Mesothelial cell of epicardium (in vitro differentiated cells): ENCODE measurements around the gene OPRL1. TPM values are rescaled to one million over a fixed set of nuclear protein-coding genes. Genes with fewer than 3 reads are reported as not detected.

Experiments
- DNase-seq, 2 experiments: peaks; one replicate each; pipeline ENCODE4 v3.0.0; 2021; ENCODE audit warnings: low spot score in 2 of 2; ENCODE audit not compliant: unreplicated experiment in 2 of 2
- H3K27ac Mint-ChIP-seq: 2 replicates; pipeline ENCODE4 v1.8.0; 2021; ENCODE audit warnings: mixed read lengths
- H3K27me3 Mint-ChIP-seq: 2 replicates; pipeline ENCODE4 v1.8.0; 2021; ENCODE audit warnings: low read depth, mixed read lengths
- H3K36me3 Mint-ChIP-seq: 2 replicates; pipeline ENCODE4 v1.8.0; 2021; ENCODE audit warnings: mixed read lengths
- H3K4me1 Mint-ChIP-seq: 2 replicates; pipeline ENCODE4 v1.8.0; 2021; ENCODE audit warnings: mixed read lengths
- H3K4me3 Mint-ChIP-seq: 2 replicates; pipeline ENCODE4 v1.8.0; 2021; ENCODE audit warnings: mild to moderate bottlenecking, moderate library complexity, mixed read lengths
- H3K9me3 Mint-ChIP-seq: 2 replicates; pipeline ENCODE4 v1.8.0; 2021; ENCODE audit warnings: mixed read lengths
- total RNA-seq: library from RNA; stranded (reverse); gene quantifications from 3 replicates; pipeline ENCODE4 v1.2.1, GENCODE V29; 2021
- TF ChIP-seq, protein P1 (sequence below): fragments of 200-600 bp; sonication (generic); IDR thresholded peaks from one replicate; pipeline ENCODE4 v1.5.0; 2021; ENCODE audit warnings: antibody characterized with exemption; ENCODE audit not compliant: unreplicated experiment

OPRL1 gene
- total RNA-seq, 1 donor from 2014 or later: 2.5 TPM

- Mint-ChIP-seq H3K36me3 (no peaks in the 10 kb centered on the region), H3K27ac (no peak overlapping the region), H3K4me1 (no peaks in the 10 kb centered on the region), H3K4me3 (no peak overlapping the region), H3K9me3 (no peaks in the 10 kb centered on the region), H3K27me3 (peaks cover 6% of the 10 kb centered on the region)
- TF ChIP-seq, protein P1, sequence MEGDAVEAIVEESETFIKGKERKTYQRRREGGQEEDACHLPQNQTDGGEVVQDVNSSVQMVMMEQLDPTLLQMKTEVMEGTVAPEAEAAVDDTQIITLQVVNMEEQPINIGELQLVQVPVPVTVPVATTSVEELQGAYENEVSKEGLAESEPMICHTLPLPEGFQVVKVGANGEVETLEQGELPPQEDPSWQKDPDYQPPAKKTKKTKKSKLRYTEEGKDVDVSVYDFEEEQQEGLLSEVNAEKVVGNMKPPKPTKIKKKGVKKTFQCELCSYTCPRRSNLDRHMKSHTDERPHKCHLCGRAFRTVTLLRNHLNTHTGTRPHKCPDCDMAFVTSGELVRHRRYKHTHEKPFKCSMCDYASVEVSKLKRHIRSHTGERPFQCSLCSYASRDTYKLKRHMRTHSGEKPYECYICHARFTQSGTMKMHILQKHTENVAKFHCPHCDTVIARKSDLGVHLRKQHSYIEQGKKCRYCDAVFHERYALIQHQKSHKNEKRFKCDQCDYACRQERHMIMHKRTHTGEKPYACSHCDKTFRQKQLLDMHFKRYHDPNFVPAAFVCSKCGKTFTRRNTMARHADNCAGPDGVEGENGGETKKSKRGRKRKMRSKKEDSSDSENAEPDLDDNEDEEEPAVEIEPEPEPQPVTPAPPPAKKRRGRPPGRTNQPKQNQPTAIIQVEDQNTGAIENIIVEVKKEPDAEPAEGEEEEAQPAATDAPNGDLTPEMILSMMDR: no peak
- peak in 1 of 2 experiments; percentile 36 for DNase-seq
Measured at GRCh38 chr20:64111841-64112641, 32.2 kb downstream of the OPRL1 start.

- TF ChIP-seq, protein P1: no peak
- Mint-ChIP-seq H3K4me3 (no peak overlapping the region), H3K4me1 (no peaks in the 10 kb centered on the region), H3K27ac (no peak overlapping the region), H3K36me3 (no peaks in the 10 kb centered on the region), H3K27me3 (peaks cover 2% of the 10 kb centered on the region), H3K9me3 (no peaks in the 10 kb centered on the region)
- peak in 1 of 2 experiments; percentile 30 for DNase-seq
Measured at GRCh38 chr20:64112691-64113443, 33.0 kb downstream of the OPRL1 start.

GRCh38 chr20:64113444-64113775 is 33.5 kb downstream of the OPRL1 start:
- Mint-ChIP-seq H3K4me1 (no peaks in the 10 kb centered on the region), H3K27me3 (peaks cover 2% of the 10 kb centered on the region), H3K9me3 (no peaks in the 10 kb centered on the region), H3K4me3 (no peak overlapping the region), H3K27ac (no peak overlapping the region), H3K36me3 (no peaks in the 10 kb centered on the region)
- DNase-seq: peak in 1 of 2 experiments; percentile 35
- TF ChIP-seq, protein P1: no peak

DNA sequence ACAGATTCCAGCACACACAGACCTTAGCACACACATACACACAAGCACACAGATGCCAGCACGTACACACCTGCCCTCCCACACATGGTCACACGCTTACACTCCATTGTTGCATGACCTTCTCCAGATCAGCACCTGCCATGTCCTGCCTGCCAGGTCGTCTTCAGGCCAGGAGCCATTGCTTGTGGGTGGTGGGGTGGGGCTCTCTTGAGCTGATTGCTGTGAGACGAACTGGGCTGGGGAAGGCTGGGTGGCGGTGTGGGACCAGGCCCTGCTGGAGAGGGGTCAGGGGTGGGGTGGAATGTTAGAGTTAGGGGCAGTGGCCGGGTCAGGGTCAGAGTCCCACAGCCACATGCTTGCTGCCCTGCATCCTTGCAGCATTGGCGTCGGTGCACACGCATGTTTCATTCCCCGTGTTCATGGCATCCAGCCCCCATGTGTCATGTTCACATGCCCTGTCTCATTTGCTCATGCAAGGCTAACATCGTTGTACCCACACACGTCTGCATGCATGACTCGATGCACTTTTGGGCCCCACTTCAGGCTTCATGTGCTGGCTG is 34.0 kb downstream of the OPRL1 start:
- no peak overlapping the region for H3K27ac Mint-ChIP-seq
- no peaks in the 10 kb centered on the region for H3K4me1 Mint-ChIP-seq
- H3K27me3 Mint-ChIP-seq: peaks cover 2% of the 10 kb centered on the region
- peak in 1 of 2 experiments; percentile 28 for DNase-seq
- no peak overlapping the region for H3K4me3 Mint-ChIP-seq
- no peaks in the 10 kb centered on the region for H3K9me3 Mint-ChIP-seq
- H3K36me3 Mint-ChIP-seq: no peaks in the 10 kb centered on the region
- TF ChIP-seq, protein P1: no peak

- H3K4me1 Mint-ChIP-seq: no peaks in the 10 kb centered on the region
- H3K27me3 Mint-ChIP-seq: peaks cover 2% of the 10 kb centered on the region
- TF ChIP-seq, protein P1: no peak
- H3K27ac Mint-ChIP-seq: no peak overlapping the region
- H3K36me3 Mint-ChIP-seq: no peaks in the 10 kb centered on the region
- H3K9me3 Mint-ChIP-seq: no peaks in the 10 kb centered on the region
- no peak overlapping the region for H3K4me3 Mint-ChIP-seq
- peak in 1 of 2 experiments; percentile 34 for DNase-seq
Measured at GRCh38 chr20:64114356-64114971, 34.6 kb downstream of the OPRL1 start.
